Panc1 (cell line): Measurements from ENCODE around the gene ELOF1. TPM values are rescaled to one million over a fixed set of nuclear protein-coding genes. Genes with fewer than 3 reads are reported as not detected.
A peak's percentile ranks its signal among the peaks of the same experiment; 100 is the strongest.

Experiments used
- ATAC-seq: fragments of 200-7000 bp; cut with Tn5 transposase; 2 replicates; pipeline ENCODE4 v1.9.1; 2020; ENCODE audit warnings: mild to moderate bottlenecking, moderate library complexity
- BruUV-seq: library from RNA; stranded (reverse); fragments of 400-500 nt; replicated peaks from 2 replicates; lab custom pipeline; 2021; lab: Mats Ljungman, UMichigan
- CTCF ChIA-PET: fragments of 300-600 bp; sonication (Branson Sonifier 250); formaldehyde crosslinking; loops from one replicate; lab custom pipeline; 2022; ENCODE audit warnings: antibody characterized with exemption; lab: Charles Lee
- POLR2A ChIA-PET: fragments of 300-600 bp; sonication (Branson Sonifier 250); formaldehyde crosslinking; loops from one replicate; lab custom pipeline; 2022; ENCODE audit warnings: antibody characterized with exemption; lab: Charles Lee
- DNase-seq: peaks from one replicate; pipeline ENCODE4 v3.0.0-alpha.2; 2010; ENCODE audit warnings: low read depth, low spot score
- H3K27ac ChIP-seq: 2 replicates; pipeline ENCODE4 v1.5.1; 2011; ENCODE audit warnings: mild to moderate bottlenecking, low read length, inconsistent platforms
- H3K27me3 ChIP-seq: fragments of 200-500 bp; sonication (Bioruptor generic); 2 replicates; pipeline ENCODE4 v1.6.0; 2014; ENCODE audit warnings: low read length, inconsistent platforms; ENCODE audit not compliant: control insufficient read depth, insufficient read depth
- H3K36me3 ChIP-seq: fragments of 200-500 bp; sonication (Bioruptor generic); 2 replicates; pipeline ENCODE4 v1.5.1; 2014; ENCODE audit warnings: inconsistent platforms, mild to moderate bottlenecking, low read length, moderate library complexity; ENCODE audit not compliant: control insufficient read depth, insufficient read depth
- H3K4me1 ChIP-seq: 2 replicates; pipeline ENCODE4 v1.5.1; 2011; ENCODE audit warnings: inconsistent platforms, mild to moderate bottlenecking, low read length, moderate library complexity; ENCODE audit not compliant: control insufficient read depth, insufficient read depth
- H3K4me3 ChIP-seq, 2 experiments: 2 replicates each; pipeline ENCODE4 v1.5.1; 2011 to 2012; ENCODE audit warnings: low read depth in 2 of 2, low read length in 2 of 2, mild to moderate bottlenecking in 2 of 2, inconsistent platforms in 1 of 2, moderate library complexity in 1 of 2
- H3K9me3 ChIP-seq: fragments of 200-500 bp; sonication (Bioruptor generic); 2 replicates; pipeline ENCODE4 v1.5.1; 2014; ENCODE audit warnings: low read depth, mild to moderate bottlenecking, inconsistent platforms, low read length, moderate library complexity; ENCODE audit not compliant: control insufficient read depth, insufficient read depth
- POLR2AphosphoS5 ChIP-seq: IDR thresholded peaks from 2 replicates; pipeline ENCODE4 v1.6.1; 2012; ENCODE audit warnings: mild to moderate bottlenecking, low read depth, low read length, moderate library complexity
- SIN3A ChIP-seq: IDR thresholded peaks from 2 replicates; pipeline ENCODE4 v1.6.1; 2012; ENCODE audit warnings: low read depth, mild to moderate bottlenecking, low read length, moderate library complexity, borderline replicate concordance; ENCODE audit not compliant: insufficient read depth
- TCF7L2 ChIP-seq: IDR thresholded peaks from 2 replicates; pipeline ENCODE4 v1.6.1; 2011; ENCODE audit warnings: mild to moderate bottlenecking, low read depth, low read length, inconsistent platforms
- in situ Hi-C: cut with HindIII; loops from 2 replicates; pipeline ENCODE4 v1.10.0; 2016; ENCODE audit warnings: low sequenced_read_pairs, low pct_unique_long_range_greater_than_20kb
- intact Hi-C: fragments of 100-400 bp; cut with micrococcal nuclease; formaldehyde crosslinking; loops from one replicate; pipeline ENCODE4 v1.10.0; 2022; ENCODE audit not compliant: unreplicated experiment
- total RNA-seq: library from RNA; stranded (reverse); gene quantifications from one replicate; pipeline ENCODE4 v1.2.1, GENCODE V29; 2021; ENCODE audit not compliant: unreplicated experiment
- TF ChIP-seq, protein P1 (sequence below): fragments of 450-650 bp; IDR thresholded peaks from 2 replicates; pipeline ENCODE4 v1.5.1; 2017; ENCODE audit warnings: mild to moderate bottlenecking
- TF ChIP-seq, protein P2 (sequence below), 2 experiments: IDR thresholded peaks; 2 replicates each; pipeline ENCODE4 v1.6.1; 2011 to 2012; ENCODE audit warnings: low read depth in 2 of 2, control low read depth in 1 of 2, low read length in 1 of 2, mild to moderate bottlenecking in 1 of 2, moderate library complexity in 1 of 2; ENCODE audit not compliant: insufficient read depth in 1 of 2

The ELOF1 gene
- total RNA-seq, 1 experiment from 2014 or later = 62.2 TPM

DNA sequence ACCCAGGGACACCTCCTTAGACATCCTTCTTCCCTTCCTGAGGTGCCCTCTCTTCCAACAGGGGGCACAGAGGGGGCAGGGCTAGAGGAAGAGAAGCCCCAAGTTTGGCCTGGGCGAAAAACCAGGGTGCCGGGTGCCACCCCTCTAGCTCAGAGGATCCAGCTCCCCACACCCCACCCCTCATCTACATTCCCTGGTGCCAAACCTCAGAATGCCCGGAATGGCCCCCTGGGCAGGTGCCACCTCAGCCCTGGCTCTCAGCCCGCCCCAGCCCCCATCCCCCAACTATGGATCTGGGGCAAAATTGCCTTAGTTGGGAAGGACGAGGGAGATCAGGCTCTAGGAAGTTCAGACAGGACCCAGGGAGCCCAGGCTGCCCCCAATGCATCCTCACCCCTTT lies 18.4 kb downstream of the ELOF1 start:
- intact Hi-C loops (no loop called here), in situ Hi-C loops (no loop called here)
- H3K9me3 ChIP-seq = no peaks in the 10 kb centered on the region
- DNase-seq = no peak
- CTCF ChIA-PET = no interaction called here
- TF ChIP-seq, protein P1, sequence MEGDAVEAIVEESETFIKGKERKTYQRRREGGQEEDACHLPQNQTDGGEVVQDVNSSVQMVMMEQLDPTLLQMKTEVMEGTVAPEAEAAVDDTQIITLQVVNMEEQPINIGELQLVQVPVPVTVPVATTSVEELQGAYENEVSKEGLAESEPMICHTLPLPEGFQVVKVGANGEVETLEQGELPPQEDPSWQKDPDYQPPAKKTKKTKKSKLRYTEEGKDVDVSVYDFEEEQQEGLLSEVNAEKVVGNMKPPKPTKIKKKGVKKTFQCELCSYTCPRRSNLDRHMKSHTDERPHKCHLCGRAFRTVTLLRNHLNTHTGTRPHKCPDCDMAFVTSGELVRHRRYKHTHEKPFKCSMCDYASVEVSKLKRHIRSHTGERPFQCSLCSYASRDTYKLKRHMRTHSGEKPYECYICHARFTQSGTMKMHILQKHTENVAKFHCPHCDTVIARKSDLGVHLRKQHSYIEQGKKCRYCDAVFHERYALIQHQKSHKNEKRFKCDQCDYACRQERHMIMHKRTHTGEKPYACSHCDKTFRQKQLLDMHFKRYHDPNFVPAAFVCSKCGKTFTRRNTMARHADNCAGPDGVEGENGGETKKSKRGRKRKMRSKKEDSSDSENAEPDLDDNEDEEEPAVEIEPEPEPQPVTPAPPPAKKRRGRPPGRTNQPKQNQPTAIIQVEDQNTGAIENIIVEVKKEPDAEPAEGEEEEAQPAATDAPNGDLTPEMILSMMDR = no peak
- TF ChIP-seq POLR2AphosphoS5 (no peak), TCF7L2 (no peak), SIN3A (no peak)
- TF ChIP-seq, protein P2, sequence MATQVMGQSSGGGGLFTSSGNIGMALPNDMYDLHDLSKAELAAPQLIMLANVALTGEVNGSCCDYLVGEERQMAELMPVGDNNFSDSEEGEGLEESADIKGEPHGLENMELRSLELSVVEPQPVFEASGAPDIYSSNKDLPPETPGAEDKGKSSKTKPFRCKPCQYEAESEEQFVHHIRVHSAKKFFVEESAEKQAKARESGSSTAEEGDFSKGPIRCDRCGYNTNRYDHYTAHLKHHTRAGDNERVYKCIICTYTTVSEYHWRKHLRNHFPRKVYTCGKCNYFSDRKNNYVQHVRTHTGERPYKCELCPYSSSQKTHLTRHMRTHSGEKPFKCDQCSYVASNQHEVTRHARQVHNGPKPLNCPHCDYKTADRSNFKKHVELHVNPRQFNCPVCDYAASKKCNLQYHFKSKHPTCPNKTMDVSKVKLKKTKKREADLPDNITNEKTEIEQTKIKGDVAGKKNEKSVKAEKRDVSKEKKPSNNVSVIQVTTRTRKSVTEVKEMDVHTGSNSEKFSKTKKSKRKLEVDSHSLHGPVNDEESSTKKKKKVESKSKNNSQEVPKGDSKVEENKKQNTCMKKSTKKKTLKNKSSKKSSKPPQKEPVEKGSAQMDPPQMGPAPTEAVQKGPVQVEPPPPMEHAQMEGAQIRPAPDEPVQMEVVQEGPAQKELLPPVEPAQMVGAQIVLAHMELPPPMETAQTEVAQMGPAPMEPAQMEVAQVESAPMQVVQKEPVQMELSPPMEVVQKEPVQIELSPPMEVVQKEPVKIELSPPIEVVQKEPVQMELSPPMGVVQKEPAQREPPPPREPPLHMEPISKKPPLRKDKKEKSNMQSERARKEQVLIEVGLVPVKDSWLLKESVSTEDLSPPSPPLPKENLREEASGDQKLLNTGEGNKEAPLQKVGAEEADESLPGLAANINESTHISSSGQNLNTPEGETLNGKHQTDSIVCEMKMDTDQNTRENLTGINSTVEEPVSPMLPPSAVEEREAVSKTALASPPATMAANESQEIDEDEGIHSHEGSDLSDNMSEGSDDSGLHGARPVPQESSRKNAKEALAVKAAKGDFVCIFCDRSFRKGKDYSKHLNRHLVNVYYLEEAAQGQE (IDR thresholded peaks at IDR 0.05; ENCODE audit: insufficient read depth in 1 of 2, low read depth in 2 of 2, low read length in 1 of 2) = no peak
- no peak overlapping the region for H3K4me3 ChIP-seq
- POLR2A ChIA-PET = no interaction called here
- H3K27ac ChIP-seq = no peak overlapping the region
- no TSS peak for BruUV-seq
- no peaks in the 10 kb centered on the region for H3K36me3 ChIP-seq
- no peak for ATAC-seq
- no peaks in the 10 kb centered on the region; the same call in none of the 2 replicates for H3K4me1 ChIP-seq
- no peaks in the 10 kb centered on the region for H3K27me3 ChIP-seq

DNA sequence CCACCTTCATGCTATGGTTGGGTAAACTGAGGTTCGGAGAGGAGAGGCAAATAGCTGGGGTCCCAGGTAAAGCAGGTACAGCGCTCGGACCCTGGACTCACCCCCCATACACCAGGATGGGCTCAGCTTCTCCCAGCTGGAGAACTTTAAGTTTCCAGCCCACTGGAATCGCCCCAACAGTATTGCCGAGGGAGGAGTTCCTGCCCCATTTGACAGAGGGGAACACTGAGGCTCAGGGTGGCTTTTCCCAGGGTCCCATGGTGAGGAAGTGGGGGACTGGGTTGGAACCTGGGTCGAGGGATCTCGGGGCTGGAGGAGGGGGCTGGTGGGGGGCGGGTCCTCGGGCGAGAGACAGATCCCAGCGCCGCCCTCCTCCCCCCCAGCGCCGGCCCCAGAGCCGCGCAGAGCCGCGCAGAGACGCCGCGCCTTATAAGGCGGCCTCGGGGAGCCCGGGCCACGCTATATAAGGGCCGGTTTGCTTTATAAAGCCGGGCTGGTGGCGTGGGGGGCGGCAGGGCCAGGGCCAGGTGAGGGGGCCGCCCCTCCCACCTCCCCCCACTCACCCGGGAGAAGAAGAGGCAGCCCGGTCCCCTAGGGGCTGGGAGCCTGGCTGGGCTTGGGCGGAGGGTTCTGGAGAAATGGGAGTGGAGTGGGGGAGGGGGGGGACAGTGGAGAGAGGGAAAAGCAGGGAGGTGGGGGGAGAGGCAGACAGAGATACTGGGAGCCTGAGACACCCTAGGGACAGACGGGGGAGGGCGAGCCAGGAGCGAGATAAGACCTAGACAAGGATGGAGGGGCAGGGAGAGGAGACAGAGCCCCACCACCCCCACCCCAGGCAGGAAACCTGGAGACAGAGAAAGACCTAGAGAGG lies 19.3 kb downstream of the ELOF1 start:
- in situ Hi-C loops (no loop called here), intact Hi-C loops (no loop called here)
- ChIA-PET POLR2A (no interaction called here), CTCF (no interaction called here)
- BruUV-seq = no TSS peak
- Histone ChIP-seq H3K4me3 (peak overlapping the region in 1 of 2 experiments; percentile 18; a peak in 1 of 4 replicates), H3K9me3 (no peaks in the 10 kb centered on the region), H3K27me3 (no peaks in the 10 kb centered on the region), H3K4me1 (no peaks in the 10 kb centered on the region; the same call in none of the 2 replicates), H3K27ac (no peak overlapping the region), H3K36me3 (no peaks in the 10 kb centered on the region)
- ATAC-seq (peak; percentile 60; the same call in 1 of the 2 replicates), DNase-seq (no peak)
- TF ChIP-seq TCF7L2 (no peak), POLR2AphosphoS5 (no peak), SIN3A (no peak)
- TF ChIP-seq, protein P1 = no peak
- TF ChIP-seq, protein P2 (IDR thresholded peaks at IDR 0.05; ENCODE audit: insufficient read depth in 1 of 2, low read depth in 2 of 2, low read length in 1 of 2) = no peak
